Stimulated activated CD4-positive, alpha-beta T cell treated with anti-CD3 and anti-CD28 coated beads, Interleukin-2, amount 100 ng/mL, for 24 hours (primary cell): Measurements from ENCODE around the gene MFN2.
"Not testable (repeated sequence)": the region's sequence is repeated elsewhere in the genome, so short reads cannot be mapped to it uniquely, and the experiment has no call there.

Experiments used
- DNase-seq, 2 donors: peaks; one replicate each; pipeline ENCODE4 v3.0.0-alpha.2; 2020

The MFN2 gene

DNA sequence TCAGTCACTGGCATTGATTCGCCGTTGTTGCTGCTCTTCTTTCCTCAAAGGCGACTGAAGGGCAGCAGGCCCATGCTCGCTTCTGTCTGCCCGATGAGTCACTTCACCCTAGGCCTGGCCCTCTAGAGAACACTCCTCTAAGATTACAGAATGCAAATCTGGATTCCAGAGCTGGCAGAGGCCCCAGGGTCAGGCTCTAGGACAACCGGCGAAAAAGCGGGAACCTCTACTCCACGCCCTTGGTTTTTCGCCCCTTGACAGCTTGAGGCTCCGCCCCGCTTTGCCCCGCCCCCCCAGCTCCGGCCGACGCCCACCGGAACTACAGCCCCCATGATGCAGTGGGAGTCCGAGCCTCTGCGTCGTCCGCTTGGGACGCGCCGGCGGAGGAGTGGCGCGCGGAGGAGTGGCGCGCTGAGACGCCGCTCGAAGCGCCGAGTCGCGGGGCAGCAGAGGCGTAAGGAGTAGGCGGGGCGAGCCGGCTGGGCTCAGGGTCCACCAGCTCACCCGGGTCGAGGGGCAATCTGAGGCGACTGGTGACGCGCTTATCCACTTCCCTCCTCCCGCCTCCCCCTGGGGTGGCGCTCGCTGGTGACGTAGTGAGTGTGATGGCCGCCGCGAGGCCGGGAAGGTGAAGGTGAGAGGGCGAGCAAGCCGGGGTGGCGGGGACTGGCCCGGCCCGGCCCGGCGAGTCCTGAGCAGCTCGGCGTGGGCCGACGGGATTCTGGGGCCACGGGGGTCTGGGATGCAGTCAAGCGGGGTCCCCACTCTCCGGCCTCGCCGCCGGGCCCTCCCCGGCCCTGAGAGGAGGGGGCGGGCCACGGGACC is at the start of gene MFN2:
MFN2 (plus strand) TSS at position 594 of the 825 bp plus-strand sequence. CDS start 8,725 bp downstream, outside the sequence.
- DNase-seq: peak; percentile 93 to 94

- DNase-seq: no peak
Observed at GRCh38 chr1:11930571-11931445, 49.4 kb upstream of the MFN2 start.

GRCh38 chr1:11931845-11932244 is 48.4 kb upstream of the MFN2 start:
- no peak for DNase-seq

GRCh38 chr1:11934302-11935056 is 45.8 kb upstream of the MFN2 start, which contains the start of gene PLOD1:
TSS of gene PLOD1 (plus strand) at chr1:11934717. CDS start at chr1:11934780, 63 bp downstream.
- peak; percentile 86 to 89 for DNase-seq

DNA sequence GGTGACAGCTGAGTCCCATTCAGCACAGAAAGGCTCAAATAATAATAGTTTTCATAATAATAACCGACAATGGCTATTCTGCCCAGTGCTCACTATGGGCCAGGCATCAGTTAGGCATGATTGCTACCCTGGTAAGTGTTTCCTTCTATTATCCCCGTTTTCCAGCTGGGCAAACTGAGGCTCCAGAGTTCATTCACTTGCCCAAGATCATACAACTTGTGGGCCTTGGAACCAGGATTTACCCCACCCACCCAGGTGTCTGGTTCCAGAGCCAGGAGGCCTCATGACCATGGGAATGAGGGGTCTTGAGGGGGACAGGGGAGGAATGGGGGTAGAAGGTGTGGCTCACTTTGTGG is 45.2 kb upstream of the MFN2 start:
- no peak for DNase-seq

- DNase-seq: not testable (repeated sequence)
Observed at GRCh38 chr1:11935733-11936132, 44.5 kb upstream of the MFN2 start.

DNA sequence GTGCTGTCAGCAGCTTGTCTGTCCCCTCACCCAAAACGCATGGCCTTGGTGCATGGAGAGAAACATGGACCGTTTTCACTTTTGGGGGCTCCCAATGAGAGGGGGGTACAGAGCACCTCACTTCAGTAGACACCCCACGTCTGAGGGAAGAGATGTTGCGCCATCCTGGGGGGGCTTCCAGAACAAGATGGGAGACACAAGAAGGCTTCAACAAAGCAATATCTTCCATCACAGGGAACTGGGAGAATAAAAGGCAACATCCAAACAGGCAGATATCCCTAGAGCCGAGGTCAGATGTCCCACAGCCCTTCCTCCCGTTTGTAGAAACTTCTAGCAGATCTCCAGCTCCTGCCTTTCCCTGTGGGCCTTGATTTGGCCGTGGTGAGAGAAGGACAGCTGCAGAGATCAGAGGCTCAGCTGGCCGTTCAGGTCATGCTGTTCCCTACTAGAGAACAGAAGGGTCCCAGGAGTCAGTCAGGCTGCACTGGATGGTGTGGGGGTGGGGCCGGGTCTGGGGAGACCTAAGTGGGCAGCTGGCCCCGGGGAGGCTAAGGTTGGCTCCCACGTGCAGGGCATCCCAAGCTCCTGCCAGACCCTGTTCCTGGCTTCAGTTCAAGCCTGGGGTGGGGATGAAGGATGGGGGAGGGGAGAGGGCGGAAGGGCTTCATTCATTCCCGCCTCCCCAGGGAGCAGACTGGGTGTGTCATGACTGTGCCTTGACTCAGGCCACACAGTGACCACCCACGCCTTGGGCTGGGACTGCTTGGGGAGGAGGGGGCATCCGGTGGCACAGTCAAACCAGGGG is 41.3 kb upstream of the MFN2 start:
- DNase-seq: no peak

DNA sequence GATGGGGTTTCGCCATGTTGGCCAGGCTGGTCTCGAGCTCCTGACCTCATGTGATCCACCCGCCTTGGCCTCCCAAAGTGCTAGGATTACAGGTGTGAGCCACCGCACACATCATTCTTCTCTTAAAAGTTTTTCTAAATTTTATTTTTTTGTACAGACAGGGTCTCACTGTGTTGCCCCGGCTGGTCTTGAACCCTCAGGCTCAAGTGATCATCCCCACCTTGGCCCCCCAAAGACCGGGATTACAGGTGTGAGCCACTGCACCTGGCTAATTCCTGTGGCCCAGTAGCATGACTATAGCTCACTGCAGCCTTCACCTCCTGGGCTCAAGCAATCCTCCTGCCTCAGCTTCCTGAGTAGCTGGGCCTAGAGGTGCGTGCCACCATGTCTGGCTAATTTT is 40.5 kb upstream of the MFN2 start:
- DNase-seq: not testable (repeated sequence)

GRCh38 chr1:11940260-11940921 is 39.9 kb upstream of the MFN2 start:
- no peak for DNase-seq

DNA sequence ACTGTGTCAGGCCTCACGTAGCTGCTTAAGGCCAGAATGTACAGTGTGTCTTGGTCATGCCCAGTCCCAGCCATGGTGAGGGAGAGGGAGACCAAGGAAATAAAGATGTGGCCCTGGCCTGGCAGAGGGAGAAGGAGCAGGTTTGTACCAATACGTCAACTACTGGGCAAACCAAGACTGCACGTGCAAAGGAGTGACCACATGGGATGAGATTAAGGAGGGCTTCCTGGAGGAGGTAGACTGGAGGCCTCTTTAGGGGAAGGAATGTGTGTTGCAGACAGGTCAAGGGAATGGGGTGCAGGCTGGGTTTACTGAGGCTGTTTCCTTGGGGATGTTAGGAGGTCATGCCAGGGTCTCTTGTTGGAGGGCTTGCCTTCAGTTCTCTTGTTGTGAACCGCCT is 38.0 kb upstream of the MFN2 start:
- no peak for DNase-seq

- no peak for DNase-seq
Observed at GRCh38 chr1:11943619-11944018, 36.6 kb upstream of the MFN2 start.

- no peak for DNase-seq
Observed at GRCh38 chr1:11944358-11944931, 35.8 kb upstream of the MFN2 start.

GRCh38 chr1:11946647-11947046 is 33.6 kb upstream of the MFN2 start:
- DNase-seq: no peak

- peak in 1 of 2 donors; percentile 28 for DNase-seq
Observed at GRCh38 chr1:11948822-11949458, 31.3 kb upstream of the MFN2 start.

DNA sequence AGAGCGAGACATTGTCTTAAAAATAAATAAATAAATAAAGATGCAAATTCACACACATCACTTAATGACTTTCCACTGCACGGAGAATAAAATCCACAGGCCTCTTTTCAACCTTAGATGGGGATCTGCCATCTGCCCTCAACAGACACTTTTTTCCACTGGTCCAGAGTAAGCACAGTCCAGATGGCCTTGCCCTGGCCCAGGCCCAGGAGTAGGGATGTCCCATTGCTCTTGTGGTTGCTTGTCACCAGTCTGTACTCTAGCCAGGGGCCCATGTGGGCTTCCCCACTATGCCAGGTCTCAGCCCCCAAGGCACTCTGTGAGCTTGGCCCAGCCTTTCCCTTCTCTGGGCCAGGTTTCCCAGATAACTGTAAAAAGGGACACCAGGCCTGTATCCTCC is 28.3 kb upstream of the MFN2 start:
- no peak for DNase-seq

DNA sequence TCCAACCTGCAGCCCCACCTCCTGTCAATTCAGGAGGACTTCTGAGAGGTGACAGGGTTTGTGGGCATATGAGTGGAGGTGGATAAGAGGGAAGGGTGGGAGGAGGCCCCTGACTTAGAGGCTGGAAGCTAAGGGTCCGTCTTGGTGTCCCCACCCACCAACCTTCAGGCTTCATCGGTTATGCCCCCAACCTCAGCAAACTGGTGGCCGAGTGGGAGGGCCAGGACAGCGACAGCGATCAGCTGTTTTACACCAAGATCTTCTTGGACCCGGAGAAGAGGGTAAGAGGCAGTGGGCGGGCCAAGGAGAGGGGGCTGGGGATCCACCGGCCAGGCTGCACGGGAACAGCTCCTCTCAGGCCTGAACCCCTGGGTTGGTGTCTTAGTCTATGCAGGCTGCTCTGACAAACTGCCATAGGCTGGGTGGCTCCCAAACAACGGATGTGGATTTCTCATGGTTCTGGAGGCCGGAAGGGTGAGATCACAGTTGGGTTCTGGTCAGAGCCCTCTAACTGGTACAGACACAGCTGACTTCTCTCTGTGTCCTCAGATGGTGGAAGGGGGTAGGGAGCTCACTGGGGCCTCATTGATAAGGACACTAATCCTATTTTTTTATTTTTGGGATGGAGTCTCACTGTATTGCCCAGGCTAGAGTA is 27.7 kb upstream of the MFN2 start:
- DNase-seq: no peak

GRCh38 chr1:11955221-11955620 is 25.0 kb upstream of the MFN2 start:
- no peak for DNase-seq

- DNase-seq: no peak
Observed at GRCh38 chr1:11957398-11957797, 22.8 kb upstream of the MFN2 start.

- no peak for DNase-seq
Observed at GRCh38 chr1:11957897-11958296, 22.3 kb upstream of the MFN2 start.

- DNase-seq: no peak
Observed at GRCh38 chr1:11960276-11960675, 20.0 kb upstream of the MFN2 start.
